ENCODE data around the gene ZNHIT3. TPM values are rescaled to one million over a fixed set of nuclear protein-coding genes. Genes with fewer than 3 reads are reported as not detected.
"Not testable (repeated sequence)": the region's sequence is repeated elsewhere in the genome, so short reads cannot be mapped to it uniquely, and the experiment has no call there.

The ZNHIT3 gene
- 53.9 TPM for polyA plus RNA-seq (ENCODE audit: insufficient read length)

DNA sequence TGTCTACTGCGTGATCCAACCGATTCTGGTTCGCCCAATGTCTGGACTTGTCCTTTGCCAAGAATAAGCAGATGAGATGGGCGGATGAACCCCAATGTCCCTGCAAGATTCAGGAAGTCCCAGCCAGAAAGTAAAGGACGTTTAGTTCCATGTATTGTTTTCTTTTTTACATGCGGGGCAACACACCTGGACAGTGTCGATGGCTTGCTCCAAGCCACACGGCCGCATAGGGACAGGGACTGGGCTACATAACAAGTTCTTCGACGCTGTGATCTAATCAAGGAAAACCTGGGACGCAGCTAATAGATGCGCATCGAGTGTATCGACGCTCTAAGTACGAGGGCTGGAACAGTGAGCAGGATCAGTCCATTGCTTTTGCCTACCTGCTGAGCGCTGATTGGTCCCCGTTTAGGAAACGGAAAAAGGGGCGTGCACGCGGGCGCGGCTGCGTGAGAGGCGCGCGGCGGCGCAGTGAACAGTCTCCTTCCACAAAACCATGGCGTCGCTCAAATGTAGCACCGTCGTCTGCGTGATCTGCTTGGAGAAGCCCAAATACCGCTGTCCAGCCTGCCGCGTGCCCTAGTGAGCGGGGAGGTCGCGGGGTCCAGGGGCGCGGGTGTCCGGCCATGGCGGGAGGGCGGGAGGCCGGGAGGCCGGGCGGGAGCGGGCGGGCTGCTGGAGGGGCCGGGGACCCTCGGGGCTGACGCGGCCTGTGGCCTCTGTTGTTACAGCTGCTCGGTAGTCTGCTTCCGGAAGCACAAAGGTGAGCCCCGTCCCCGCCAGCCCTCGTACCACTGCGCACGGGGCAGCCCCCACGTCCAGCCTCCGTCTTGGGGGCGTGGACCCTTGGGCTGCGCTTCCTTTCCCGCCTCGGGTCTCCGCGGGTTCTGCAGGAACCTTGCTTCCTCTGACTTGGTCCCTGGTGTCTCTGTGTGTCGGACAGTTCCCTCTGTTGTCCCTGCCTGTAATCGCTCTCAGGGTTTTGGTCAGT is at the start of gene ZNHIT3:
Gene ZNHIT3, plus strand, starts transcription at position 478 of the 991 bp plus-strand sequence. Its CDS starts 19 bp downstream, at position 497.
- peak; percentile 95 for DNase-seq

DNA sequence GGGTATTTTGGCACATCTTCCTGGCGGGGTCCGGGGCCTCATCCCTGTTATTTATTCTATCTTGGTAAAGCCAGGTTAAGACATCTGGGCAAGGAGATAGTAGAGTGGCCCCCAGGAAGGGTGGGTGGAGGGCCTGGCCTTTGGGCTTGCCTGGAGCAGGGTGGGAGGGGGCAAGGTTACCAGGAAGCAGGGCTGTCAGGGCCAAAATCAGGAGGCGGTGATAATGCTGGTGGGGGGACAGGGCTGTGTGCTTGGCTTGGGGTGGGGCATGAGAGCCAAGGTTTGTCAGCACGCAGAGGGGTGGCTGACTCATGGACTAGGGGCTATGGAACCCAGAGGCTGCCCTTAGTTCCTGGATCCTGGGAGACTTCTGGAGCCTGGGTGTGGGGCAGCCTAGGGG is 44.7 kb upstream of the ZNHIT3 start:
- not testable (repeated sequence) for DNase-seq

DNA sequence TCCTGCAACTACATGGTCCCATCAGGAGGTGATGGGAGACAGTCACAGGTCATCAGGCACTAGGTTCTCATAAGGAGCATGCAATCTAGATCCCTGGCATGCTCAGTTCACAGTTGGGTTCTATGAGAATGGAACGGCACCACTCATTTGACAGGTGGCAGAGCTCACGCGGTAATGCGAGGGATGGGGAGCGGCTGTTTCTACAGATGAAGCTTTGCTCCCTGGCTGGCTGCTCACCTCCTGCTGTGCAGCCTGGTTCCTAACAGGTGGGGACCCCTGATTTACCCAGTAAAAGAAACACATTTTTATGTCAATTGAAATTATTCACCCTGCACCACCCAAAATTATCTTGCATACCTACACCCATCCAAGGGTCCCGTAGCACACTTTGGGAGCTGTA is 42.7 kb upstream of the ZNHIT3 start:
- no peak for DNase-seq

DNA sequence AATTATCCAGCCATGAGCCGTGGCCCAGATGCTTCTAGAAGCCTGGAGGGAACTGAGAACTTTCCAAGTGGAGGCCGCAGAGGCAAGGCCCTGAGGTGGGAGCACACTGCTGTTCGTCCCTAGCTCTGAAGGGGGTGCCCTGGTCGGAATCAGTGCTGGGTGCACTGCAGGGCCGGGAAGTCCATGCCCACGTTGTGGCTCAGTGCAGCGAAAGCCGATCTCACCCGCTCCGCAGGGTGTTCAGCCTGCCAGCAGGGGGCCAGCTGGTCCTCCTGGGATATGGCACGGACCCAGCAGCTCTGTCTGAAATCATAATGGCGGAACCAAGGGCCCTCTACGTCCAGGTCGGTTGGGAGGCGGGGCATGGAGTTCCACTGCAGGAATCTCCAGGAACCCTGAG is 36.5 kb upstream of the ZNHIT3 start:
- DNase-seq: not testable (repeated sequence)

DNA sequence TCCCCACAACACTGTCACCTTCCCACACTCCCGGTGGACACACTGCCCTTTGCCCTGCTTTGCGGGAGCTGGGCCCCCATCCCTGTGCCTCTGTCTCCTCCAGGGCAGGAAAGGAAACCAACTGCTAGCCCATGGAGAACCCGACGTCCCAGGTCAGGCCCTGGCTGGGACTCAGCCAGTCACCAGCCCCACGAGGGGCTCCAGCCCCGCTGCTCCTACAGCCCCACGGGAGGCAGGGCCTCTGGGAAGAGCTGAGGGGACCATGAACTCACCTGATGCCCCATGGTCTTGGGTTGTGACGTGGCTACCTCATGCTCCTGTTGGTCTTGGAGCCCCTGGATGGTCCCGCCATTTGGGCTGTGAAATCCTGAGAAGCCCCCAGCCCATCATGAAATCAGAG is 33.6 kb upstream of the ZNHIT3 start:
- not testable (repeated sequence) for DNase-seq

DNA sequence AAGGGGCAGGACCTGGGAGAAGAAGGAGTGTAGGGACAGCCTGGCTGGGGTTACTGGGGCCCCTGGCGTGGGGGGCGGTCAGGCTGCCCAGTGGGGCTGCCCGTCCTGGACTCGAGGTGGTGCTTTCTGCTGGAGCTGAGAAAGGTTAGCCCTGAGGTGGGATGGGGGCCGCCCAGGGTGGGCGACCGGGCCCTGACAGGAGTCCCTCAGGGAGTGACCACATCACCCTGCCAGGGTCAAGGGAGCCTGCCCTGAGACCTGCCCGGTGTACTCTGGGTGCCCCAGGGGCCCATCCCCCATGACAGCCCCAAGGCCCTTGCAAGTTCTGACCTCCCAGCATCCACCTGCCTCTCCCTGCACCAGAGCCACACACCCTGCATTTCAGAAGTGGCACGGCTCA is 28.8 kb upstream of the ZNHIT3 start:
- DNase-seq: not testable (repeated sequence)

DNA sequence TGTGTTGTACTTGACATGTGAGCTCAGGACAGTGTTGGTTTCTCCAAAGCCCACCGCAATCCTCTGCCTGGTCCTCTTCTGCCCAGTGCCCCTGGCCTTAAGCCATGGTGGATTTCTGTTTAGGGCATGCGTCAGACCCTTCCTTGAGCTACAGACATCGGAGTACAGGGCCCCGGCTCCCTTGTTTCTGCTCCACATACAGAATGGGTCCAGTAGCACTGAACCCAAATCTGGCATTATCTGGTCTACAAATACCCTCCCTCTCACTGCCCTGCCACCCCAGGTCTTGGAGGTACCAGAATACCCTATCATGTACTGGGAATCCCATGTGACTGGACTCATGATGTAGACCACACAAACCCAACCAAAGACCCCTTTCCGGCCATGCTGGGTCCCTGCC is 27.4 kb upstream of the ZNHIT3 start:
- no peak for DNase-seq

DNA sequence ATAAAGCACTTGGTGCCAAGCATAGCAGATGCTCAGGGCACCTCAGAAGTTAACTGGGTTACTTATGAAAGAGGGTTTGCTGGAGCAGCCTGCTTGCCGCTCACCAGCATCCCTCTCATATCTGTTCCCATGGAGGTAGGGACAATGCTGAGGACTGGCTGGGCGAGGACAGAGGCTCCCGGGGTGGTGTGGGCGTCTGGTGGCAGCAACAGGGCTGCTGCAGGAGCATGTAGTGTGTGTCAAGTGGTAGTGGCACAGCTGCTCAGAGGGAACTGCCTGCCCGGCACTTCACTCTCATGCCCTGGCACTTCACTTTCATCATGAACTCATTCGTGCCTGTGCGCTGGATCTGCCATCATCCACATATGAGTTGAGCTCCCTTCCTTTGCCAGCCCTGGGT is 26.9 kb upstream of the ZNHIT3 start:
- DNase-seq: no peak

DNA sequence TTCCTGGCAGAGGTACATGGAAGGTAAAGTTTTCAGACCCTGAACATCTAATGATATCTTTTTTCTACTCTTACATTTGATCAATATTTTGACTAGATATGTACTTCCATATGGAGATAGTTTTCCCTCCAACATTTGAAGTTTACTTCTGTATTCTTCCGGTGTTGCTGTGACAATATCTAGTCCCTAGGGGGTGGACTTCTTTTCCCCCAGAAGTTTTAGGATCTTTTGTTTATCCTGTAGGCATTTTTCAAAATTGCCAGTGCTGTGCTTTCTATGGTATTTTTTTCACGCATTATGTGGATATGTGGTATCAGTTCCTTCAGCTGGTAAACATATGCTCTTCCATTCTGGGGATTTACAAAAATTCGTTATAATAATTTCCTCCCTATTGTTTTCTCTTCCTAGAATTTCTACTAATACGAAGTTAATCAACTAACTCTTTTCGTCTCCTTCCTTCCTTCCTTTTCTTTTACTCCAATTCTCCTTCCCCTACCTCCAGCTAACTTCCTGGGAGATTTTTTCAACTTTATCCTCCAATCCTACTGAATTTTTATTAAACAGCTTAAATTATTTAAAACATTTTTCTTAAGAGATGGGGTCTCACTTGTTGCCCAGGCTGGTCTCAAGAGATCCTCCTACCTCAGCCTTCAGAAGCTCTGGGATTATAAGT is 26.1 kb upstream of the ZNHIT3 start:
- no peak for DNase-seq

DNA sequence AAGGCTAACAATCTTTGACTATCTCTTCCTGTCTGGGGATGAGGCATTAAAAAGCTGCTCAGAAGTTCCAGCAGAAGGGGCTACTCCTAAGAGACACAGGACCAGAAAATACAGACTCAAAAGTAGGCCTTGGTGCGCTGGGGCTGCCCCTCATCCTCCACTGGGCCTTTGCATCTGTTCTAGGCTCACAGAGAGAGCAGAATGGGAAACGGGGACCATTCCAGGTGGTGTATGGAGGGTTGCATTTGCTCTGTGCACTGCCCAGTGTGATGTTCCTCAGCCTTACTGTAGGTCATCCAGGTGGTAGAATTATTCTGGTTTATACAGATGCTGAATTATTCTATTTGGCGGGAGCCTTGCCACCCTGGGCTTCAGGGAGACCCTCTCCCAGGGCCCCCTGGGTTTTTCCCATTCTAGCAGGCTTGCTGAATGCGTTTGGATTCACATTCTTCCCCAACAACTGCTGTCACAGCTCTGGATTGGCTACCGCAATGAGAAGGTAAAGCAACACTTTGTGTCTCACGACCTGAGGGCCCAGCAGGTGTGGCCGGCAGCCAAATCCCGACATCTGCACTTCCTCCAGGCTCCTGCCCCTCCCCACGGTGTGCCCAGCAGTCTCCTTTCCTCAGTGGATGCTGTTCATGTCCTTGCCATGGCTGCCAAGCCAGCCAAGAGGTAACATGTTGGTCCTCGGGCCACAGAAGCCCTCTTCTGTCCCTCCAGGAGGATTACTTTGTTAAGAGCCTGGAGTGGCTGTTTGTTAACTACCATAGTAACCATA is 25.0 kb upstream of the ZNHIT3 start:
- DNase-seq: no peak

DNA sequence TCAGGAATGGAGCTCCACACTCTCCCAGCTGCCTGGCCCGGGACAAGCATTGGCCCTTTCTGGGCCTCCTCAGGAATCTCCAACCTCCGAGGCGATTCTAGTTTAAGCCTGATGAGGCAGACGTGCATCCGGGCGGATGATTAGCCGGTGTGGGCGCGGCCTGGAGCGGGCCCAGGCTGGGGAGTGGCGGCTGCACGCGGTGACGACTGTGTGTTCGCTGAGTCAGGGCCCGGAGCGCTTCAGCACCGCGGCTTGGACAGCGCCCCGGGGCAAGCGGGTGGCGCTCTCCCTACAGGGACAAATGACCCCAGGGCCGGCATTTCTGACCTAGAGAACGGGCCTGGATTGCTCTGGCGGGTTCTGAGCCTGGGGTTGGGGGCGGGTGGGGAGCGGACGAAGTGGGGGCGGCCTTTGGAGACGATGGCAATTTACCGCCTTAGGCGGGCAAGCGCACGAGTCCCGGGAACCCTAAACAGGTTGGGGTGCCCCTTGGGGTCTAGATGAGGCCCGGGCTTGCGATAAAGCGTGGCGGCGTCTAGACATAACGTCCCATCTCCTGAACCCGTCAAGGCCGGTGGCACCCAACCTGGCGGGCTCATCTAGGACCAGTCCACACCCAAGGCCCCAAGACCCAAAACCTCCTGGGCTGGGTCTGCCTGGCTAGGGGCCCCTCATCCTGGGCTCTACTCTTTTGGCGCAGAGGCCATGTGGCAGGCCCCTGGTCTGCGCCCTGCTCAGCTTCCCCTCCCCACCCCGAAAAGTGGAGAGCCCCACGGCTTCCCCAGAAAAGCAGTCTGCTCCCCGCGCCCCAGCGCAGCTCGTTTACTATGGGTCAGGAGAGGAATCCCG is 22.3 kb upstream of the ZNHIT3 start:
- peak; percentile 68 for DNase-seq

DNA sequence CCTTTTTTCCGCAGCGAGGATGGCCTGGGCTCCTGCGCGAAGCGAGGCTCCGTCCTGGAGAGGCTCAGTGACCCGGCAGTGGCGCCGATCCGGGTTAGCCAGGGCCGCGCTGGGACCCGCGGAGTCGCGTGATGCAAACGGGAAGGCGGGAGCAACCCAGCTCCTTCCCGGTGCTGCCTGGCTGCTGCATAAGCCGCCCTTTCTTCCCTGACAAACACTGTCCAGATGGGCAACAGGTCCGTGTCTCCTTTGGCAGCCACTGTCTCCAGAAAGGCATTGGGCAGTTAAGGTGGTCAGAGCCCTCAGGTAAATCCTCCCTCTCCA is 21.8 kb upstream of the ZNHIT3 start:
- DNase-seq: no peak

DNA sequence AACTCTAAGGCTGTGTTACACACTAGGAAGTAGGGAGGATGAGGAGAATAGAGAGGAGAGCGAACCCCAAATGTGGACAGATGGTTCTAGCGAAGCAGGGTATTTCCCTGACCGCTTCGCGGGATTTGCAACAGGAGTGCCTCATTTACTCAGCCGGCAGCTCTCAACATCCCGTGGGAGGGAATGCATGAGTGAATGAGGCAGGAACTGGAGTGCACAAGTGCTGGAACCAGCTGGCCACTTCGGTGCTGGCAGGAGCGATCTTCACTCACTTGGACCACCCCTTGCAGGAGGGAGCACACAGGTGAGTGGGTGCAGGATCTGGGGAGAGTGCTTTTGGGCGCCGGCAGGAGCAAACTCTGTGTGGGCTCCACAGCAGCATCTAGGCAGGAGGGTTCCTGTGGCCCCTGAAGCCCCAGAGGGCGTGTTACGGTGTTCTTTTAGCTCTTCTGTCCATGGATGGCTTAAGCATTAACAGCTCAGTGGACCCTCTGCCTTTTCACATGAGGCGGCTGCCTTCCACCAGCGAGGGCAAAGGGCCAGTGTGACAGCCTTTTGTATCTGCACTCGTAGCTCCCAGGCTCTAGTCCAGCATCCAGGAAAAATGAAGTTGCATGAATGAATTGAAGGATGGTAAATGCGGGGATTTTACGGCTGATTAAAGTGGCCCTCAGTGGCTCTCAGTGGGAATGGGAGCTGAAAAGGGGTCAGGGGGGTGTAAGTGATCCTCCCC is 17.4 kb upstream of the ZNHIT3 start:
- no peak for DNase-seq

DNA sequence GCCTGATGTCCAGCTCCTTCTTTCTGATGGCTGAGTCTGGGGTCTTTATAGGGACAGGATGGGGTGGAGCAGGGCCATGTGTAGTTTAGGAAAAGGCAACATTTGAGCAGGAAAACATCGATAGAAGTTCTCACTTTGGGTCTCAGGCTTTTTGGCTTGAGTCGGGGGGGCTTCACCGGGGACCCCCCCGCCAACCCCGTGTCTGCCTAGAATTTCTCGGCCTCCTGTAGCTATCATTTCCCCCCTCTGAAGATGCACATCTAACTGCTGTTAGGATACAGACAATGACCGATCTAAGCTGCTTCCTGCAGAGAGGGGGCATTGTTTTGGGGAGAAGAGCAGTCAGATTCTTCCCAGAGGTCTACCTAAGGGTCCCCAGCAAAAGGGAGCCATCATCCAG is 16.7 kb upstream of the ZNHIT3 start:
- no peak for DNase-seq

DNA sequence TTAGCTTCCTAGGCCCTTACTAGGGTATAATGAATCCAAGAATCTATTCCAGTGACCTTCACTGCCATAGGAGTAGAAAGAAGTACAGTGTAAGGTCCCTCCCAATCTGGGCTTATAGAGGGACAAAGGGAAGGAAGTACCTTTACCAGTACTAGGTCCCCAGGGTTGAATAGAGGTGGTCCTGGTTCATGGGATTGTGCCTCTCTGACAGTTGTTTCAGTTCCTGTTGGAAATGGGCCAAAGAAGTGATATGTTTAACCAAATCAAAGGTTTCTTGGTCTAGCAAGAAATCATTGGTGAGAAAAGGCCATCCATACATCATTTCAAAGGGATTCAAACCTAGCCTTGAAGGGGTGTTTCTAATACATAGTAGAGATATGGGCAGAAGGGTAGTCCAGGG is 16.0 kb upstream of the ZNHIT3 start:
- DNase-seq: no peak

DNA sequence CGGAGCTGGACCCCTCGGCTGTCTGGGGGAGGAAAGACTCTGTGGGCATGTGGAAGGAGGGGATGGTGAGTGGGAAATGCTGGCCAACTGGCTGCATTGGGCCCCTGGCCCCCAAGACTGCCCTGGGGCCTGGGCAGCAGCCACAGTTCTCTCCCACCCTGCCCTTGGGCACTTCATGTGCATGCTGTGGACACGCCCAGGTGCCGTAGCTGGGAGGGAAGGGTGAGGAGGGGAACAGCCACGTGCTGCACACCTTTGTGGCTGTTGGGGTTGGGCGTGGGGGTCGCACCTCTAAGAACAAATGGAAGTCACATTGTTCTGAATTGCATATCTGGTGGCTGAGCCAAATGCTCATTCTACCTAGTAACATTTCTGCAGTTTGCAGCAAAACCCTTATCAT is 11.9 kb upstream of the ZNHIT3 start:
- no peak for DNase-seq

DNA sequence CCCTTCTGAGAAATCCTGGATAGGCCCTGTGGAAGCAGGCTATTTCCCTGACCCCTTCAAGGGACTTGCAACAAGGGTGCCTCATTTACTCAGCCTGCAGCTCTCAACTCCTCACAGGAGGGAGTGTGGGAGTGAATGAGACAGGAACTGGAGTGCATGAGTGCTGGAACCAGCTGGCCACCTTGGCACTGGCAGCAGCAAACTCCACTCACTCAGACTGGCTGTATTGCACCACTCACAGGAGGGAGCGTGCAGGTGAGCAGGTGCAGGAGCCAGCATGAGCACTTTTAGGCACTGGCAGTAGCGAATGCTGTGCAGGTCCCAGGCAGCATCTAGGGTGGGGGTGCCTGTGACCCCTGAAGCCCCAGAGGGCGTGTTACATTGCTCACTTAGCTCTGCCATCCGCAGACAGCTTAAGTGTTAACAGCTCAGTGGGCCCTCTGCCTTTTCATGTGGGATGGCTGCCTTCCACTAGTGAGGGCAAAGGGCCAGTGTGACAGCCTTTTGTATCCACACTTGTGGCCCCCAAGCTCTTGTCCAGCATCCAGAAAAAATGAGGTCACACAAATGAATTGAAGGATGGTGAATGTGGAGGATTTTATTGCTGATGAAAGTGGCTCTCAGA is 11.0 kb upstream of the ZNHIT3 start:
- no peak for DNase-seq

DNA sequence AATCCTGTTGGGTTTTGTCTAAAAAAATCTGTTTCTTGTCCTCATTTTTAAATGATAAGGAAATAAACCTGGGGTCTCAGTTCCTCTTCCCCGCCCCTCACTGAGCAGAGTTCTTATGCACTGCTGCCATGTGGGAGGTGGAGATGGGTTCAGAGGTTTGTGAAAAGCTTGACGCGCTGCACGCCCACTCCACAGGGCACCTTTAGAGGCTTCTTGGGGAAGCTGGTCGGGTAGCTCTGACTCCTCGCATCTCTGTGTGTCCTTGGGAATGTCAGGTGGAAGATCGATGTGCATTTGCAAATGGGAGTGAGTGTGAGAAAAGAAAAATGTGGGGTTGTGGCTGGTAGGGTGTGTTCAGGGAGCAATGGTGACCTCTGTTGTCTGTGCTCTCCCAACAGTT is 4.7 kb upstream of the ZNHIT3 start:
- no peak for DNase-seq

DNA sequence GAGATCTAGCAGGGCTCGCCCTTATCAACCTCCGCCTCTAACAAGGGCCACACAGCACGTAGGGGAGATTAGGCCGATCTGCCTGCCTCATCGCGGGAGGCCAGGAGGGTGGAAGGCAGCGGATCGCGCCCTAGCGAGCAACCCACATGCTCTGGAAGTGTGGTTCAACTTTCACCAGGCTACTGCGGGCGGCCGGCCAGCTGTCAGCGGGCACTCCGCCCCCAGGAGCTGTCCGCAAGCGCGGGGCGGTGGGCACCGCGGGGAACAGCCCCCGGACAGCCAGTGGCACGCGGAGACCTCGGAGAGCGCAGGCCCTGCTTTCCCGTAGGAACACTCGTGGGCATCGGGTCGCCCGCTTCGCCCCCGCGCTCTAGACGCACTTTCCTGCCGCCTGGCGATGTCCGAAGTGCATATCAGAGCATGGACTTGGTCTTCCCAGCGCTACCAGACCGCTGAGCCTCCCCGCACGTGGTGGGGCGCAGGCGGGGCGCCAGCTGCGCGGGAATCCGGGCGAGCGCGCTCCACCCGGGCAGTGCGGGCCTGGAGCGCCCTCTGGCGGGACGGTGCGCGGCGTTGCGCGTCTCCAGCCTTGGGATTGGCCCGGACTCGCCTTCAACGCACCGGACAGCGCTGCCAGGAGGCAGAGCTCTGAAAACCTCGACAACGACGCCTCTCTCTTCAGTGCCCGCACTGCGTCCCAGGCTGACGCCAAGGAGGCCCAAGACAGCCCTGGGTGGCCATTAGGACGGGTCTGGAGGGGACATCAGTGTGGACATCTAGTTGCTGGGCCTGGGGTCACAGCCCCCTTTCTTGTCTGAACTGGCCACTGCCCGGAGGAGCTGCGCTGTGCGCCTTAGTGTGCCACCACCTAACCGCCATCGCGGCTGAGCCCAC is 3.6 kb upstream of the ZNHIT3 start:
- peak; percentile 87 for DNase-seq

DNA sequence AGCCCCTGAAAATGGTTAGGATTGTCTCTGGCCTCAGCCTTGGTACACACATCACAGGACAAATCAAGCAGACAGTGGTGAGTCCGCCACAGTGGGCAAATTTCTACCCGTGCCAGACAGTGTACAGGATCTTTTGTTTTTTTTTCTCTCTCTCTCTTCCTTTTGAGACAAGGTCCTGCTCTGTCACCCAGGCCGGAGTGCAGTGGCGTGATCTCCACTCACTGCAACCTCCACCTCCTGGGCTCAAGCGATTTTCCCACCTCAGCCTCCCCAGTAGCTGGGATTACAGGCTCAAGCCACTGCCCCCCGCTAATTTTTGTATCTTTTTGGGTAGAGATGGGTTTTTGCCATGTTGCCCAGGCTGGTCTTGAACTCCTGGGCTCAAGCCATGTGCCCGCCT is 2.5 kb upstream of the ZNHIT3 start:
- DNase-seq: not testable (repeated sequence)

All from hindlimb muscle (tissue), 1 donor.